Karpas-422 (cell line): Measurements from ENCODE around the gene JMJD1C. TPM values are rescaled to one million over a fixed set of nuclear protein-coding genes. Genes with fewer than 3 reads are reported as not detected.

Experiments
- DNase-seq: peaks from one replicate; pipeline ENCODE4 v3.0.0-alpha.2; 2015
- H2AFZ ChIP-seq: fragments of 200-600 bp; sonication (generic); 2 replicates; pipeline ENCODE4 v1.6.1; 2014; ENCODE audit warnings: antibody characterized with exemption, low read length, mixed read lengths
- H3K27ac ChIP-seq: fragments of 200-600 bp; sonication (generic); 2 replicates; pipeline ENCODE4 v1.5.1; 2014; ENCODE audit warnings: mild to moderate bottlenecking, low read length, moderate library complexity
- H3K27me3 ChIP-seq: fragments of 200-600 bp; sonication (generic); 2 replicates; pipeline ENCODE4 v1.6.1; 2014; ENCODE audit warnings: low read length, mixed read lengths
- H3K36me3 ChIP-seq: fragments of 200-600 bp; sonication (generic); 2 replicates; pipeline ENCODE4 v1.6.1; 2014; ENCODE audit warnings: low read length, mixed read lengths; ENCODE audit not compliant: insufficient read depth
- H3K4me1 ChIP-seq: fragments of 200-600 bp; sonication (generic); 2 replicates; pipeline ENCODE4 v1.6.1; 2014; ENCODE audit warnings: mild to moderate bottlenecking, low read length, mixed read lengths
- H3K4me2 ChIP-seq: fragments of 200-600 bp; sonication (generic); 2 replicates; pipeline ENCODE4 v1.6.1; 2014; ENCODE audit warnings: low read length, low read depth, mild to moderate bottlenecking; ENCODE audit not compliant: poor library complexity, severe bottlenecking
- H3K4me3 ChIP-seq: fragments of 200-600 bp; sonication (generic); 2 replicates; pipeline ENCODE4 v1.5.1; 2014; ENCODE audit warnings: mild to moderate bottlenecking, antibody characterized with exemption, low read length, mixed read lengths
- H3K79me2 ChIP-seq: fragments of 200-600 bp; sonication (generic); 2 replicates; pipeline ENCODE4 v1.6.1; 2014; ENCODE audit warnings: mild to moderate bottlenecking, low read length, mixed read lengths
- H3K9ac ChIP-seq: fragments of 200-600 bp; sonication (generic); 2 replicates; pipeline ENCODE4 v1.6.0; 2014; ENCODE audit warnings: low read length
- H3K9me2 ChIP-seq: fragments of 200-600 bp; sonication (generic), shearing (Covaris generic); replicated peaks from 2 replicates; pipeline ENCODE4 v1.6.0; 2014; ENCODE audit warnings: mild to moderate bottlenecking, low read length, moderate library complexity; ENCODE audit not compliant: insufficient read depth
- H3K9me3 ChIP-seq: fragments of 300-700, 200-600 bp; sonication (generic); 2 replicates; pipeline ENCODE4 v1.6.1; 2014; ENCODE audit warnings: low read length, mixed read lengths
- H4K20me1 ChIP-seq: fragments of 200-600 bp; sonication (generic); 2 replicates; pipeline ENCODE4 v1.6.1; 2014; ENCODE audit warnings: mild to moderate bottlenecking, antibody characterized with exemption, low read length, low read depth; ENCODE audit not compliant: insufficient read depth
- total RNA-seq: library from RNA; depleted of rRNA; stranded (reverse); fragments of >200 nt; shearing (Covaris generic); gene quantifications from 2 replicates; pipeline ENCODE4 v1.2.3, GENCODE V29; 2014; ENCODE audit warnings: low replicate concordance

JMJD1C gene
- total RNA-seq, 1 experiment from 2014 or later = 141 TPM

DNA sequence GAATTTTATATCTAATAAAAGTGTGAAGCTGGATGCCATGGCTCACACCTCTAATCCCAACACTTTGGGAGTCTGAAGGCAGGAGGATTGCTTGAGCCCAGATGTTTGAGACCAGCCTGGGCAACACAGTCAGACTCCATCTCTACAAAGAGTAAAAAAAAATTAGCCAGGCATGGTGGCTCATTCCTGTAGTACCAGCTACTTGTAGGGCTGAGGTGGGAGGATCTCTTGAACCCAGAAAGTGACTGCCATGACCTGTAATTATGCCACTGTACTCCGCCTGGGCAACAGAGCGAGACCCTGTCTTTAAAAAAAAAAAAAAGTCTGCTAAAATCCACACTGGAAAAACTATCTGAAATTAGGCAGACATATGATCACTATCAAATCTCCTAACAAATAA is 7.6 kb downstream of the JMJD1C start:
- Histone ChIP-seq H3K9ac (no peak overlapping the region), H3K79me2 (peaks cover 21% of the 10 kb centered on the region; the same call in 1 of the 2 replicates), H3K36me3 (no peaks in the 10 kb centered on the region), H3K27ac (no peak overlapping the region), H3K4me1 (no peaks in the 10 kb centered on the region), H3K4me3 (no peak overlapping the region), H3K9me2 (no peaks in the 10 kb centered on the region), H2AFZ (no peak overlapping the region), H3K4me2 (no peak overlapping the region), H3K27me3 (no peaks in the 10 kb centered on the region), H3K9me3 (no peaks in the 10 kb centered on the region), H4K20me1 (no peaks in the 10 kb centered on the region)
- DNase-seq = no peak

DNA sequence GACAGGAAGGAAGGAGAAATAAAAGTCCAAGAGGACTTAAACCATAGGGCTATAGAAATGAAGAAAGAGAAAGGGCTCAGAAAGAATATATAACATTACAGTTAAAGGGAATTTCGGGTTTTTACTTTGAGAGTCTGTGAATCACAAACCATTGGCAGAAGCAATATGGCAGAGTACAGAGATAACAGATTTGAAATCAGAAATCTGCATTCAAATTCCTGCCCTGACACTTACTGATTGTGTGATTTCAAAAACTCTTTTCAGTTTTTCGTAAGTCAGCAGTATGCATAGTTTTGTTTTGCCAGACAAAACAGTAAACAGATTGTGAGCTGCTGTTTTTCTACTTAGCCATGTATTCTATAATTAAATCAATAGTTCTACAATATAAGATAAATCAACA is 8.2 kb downstream of the JMJD1C start:
- H3K9me3 ChIP-seq = no peaks in the 10 kb centered on the region
- no peaks in the 10 kb centered on the region for H3K9me2 ChIP-seq
- H3K4me3 ChIP-seq = no peak overlapping the region
- H3K4me2 ChIP-seq = no peak overlapping the region
- H2AFZ ChIP-seq = no peak overlapping the region
- no peak overlapping the region for H3K9ac ChIP-seq
- no peaks in the 10 kb centered on the region for H3K4me1 ChIP-seq
- no peak for DNase-seq
- no peaks in the 10 kb centered on the region for H3K27me3 ChIP-seq
- H3K27ac ChIP-seq = no peak overlapping the region
- no peaks in the 10 kb centered on the region for H3K36me3 ChIP-seq
- H4K20me1 ChIP-seq = no peaks in the 10 kb centered on the region
- H3K79me2 ChIP-seq = peaks cover 20% of the 10 kb centered on the region; the same call in 1 of the 2 replicates

DNA sequence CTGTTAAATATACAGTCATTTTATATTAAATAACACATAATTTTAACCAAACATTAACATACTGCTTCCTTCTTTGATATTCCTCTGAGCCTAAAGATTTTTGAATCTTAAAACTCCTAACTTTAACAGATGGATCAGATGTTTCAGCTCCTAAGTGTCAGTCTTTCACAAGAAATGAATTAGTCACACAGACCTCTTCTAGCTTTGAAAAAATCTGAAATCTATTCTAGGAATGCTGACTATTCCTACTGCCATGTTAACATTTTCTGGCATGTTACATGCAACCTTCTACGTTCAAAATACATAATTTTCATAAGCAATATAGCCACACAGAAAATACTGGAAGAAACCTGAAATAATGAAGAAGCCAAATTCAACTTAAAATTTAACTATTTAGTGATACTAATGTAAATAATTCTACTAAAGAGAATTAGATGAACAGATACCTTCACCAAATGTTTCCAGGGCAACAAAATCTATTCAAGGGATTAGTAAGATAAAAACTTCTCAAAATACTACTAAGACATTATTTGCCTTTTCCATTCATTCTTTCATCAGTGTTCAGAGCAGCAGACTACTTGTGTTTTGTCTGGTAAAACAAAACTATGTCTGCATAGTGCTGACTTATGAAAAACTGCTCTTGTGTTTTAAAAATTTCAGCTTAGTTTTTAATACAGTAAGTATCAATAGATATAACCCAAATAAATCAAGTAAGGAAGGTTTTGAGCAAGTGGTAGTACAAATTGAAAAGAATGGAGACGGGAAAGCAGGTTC is 9.2 kb downstream of the JMJD1C start:
- Histone ChIP-seq H2AFZ (no peak overlapping the region), H3K4me2 (no peak overlapping the region), H3K9me3 (no peaks in the 10 kb centered on the region), H3K4me1 (no peaks in the 10 kb centered on the region), H3K79me2 (peaks cover 16% of the 10 kb centered on the region; the same call in 1 of the 2 replicates), H3K9me2 (no peaks in the 10 kb centered on the region), H3K9ac (no peak overlapping the region), H3K36me3 (no peaks in the 10 kb centered on the region), H3K27me3 (no peaks in the 10 kb centered on the region), H3K4me3 (no peak overlapping the region), H3K27ac (no peak overlapping the region), H4K20me1 (no peaks in the 10 kb centered on the region)
- DNase-seq = no peak

DNA sequence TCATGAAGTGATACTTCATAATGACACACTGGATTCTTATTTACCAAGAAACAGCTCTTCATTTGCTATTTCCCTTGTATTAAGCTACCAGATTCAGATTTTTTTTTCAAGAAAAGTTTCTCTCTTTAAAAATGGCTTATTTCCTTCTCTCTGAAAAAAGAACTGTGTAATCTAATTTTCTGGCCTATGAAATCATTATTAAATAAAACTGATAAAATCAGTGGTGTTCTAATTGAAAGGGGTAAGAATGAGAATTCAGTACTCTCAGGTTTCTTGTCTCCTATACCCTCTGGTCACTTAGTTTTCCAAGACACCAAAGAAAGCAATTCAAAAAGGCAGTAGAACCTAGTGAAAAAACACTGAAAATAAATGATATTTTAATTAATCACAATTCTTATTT is 10.3 kb downstream of the JMJD1C start:
- Histone ChIP-seq H3K9ac (no peak overlapping the region), H3K27ac (no peak overlapping the region), H3K27me3 (no peaks in the 10 kb centered on the region), H3K4me2 (no peak overlapping the region), H3K4me1 (no peaks in the 10 kb centered on the region), H3K4me3 (no peak overlapping the region), H3K9me3 (no peaks in the 10 kb centered on the region), H2AFZ (no peak overlapping the region), H3K36me3 (no peaks in the 10 kb centered on the region), H4K20me1 (no peaks in the 10 kb centered on the region), H3K9me2 (no peaks in the 10 kb centered on the region), H3K79me2 (peaks cover 11% of the 10 kb centered on the region; the same call in 1 of the 2 replicates)
- no peak for DNase-seq

DNA sequence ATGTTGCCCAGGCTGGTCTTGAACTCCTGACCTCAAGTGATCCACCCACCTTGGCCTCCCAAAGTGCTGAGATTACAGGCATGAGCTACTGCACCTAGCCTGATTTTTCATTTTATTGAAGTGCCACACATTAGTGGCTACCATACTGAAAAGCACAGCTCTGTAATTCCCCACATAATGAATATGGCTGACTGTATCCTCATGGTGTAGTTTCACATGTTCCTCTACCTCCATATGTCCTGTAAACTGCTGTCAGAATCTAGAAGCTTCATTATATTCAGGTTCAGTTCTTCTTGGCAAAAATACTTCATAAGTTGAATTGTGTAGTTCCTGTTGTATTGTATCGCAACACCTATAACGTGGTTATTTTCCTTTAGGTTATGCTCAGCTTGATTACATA is 11.1 kb downstream of the JMJD1C start:
- no peak overlapping the region for H3K9ac ChIP-seq
- no peak overlapping the region for H3K27ac ChIP-seq
- H3K27me3 ChIP-seq = no peaks in the 10 kb centered on the region
- no peaks in the 10 kb centered on the region for H3K9me2 ChIP-seq
- H3K36me3 ChIP-seq = no peaks in the 10 kb centered on the region
- H3K4me2 ChIP-seq = no peak overlapping the region
- H3K4me3 ChIP-seq = no peak overlapping the region
- no peak overlapping the region for H2AFZ ChIP-seq
- no peaks in the 10 kb centered on the region for H3K9me3 ChIP-seq
- no peaks in the 10 kb centered on the region for H4K20me1 ChIP-seq
- H3K79me2 ChIP-seq = peaks cover 7% of the 10 kb centered on the region; the same call in 1 of the 2 replicates
- no peaks in the 10 kb centered on the region for H3K4me1 ChIP-seq
- no peak for DNase-seq

DNA sequence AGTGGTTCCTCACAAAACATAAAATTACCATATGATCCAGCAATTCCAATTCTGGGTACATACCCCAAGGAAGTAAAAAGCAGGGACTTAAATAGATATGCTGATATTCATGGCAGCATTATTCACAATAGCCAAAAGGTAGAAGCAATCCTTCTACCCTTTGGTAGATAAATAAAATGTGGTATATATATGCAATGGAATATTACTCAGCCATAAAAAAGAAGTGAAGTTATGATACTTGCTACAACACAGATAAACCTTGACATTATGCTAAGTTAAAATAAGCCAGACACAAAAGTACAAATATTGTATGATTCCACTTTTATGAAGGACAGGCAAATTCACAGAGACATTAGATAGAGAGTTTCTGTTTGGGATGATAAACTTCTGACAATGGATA is 13.3 kb downstream of the JMJD1C start:
- Histone ChIP-seq H3K9me3 (no peaks in the 10 kb centered on the region), H3K79me2 (peaks cover 4% of the 10 kb centered on the region; the same call in 1 of the 2 replicates), H3K4me1 (no peaks in the 10 kb centered on the region)

DNA sequence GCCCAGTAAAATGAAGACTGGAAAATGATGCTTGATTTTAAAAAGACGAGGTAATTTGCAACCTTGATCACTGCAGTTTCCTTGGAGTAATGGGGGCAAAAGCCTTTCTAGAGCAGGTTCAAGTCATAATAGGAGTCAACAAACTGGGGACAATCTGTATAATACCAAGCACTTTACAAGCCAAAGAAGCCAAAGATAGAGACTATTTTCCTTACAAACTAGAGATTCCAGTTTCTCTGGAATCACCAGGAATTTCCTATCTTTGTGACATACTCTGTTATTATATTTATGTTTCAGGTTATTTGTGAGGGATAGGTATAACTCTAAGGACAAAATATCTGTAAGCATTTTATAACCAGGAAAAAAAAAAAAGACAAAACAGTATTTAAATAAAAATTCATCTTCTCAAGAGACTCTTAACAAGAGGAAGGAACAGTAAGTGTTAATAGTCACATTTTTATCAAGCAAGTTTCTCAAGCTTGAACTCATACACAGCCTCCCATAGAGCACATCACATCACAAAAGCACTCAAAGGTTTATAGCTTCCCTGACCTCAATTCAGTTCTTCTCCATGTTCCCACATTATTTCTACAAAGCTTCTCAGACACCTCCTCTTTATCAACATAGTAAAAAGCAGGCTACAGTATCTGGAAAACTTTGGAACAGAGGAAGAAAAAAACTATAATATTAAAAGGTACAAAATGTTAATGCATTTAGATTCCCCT is 18.9 kb downstream of the JMJD1C start:
- Histone ChIP-seq H3K4me3 (no peak overlapping the region), H3K9me3 (no peaks in the 10 kb centered on the region), H3K36me3 (no peaks in the 10 kb centered on the region), H3K79me2 (no peaks in the 10 kb centered on the region), H3K4me2 (no peak overlapping the region), H4K20me1 (peaks cover 8% of the 10 kb centered on the region; the same call in 1 of the 2 replicates), H2AFZ (no peak overlapping the region), H3K4me1 (no peaks in the 10 kb centered on the region), H3K9me2 (no peaks in the 10 kb centered on the region), H3K9ac (no peak overlapping the region), H3K27ac (no peak overlapping the region), H3K27me3 (no peaks in the 10 kb centered on the region)
- DNase-seq = no peak

More for the DNA sequence above, 13.3 kb downstream of the JMJD1C start:
- Histone ChIP-seq H3K9me2 (no peaks in the 10 kb centered on the region), H3K36me3 (no peaks in the 10 kb centered on the region), H3K4me3 (no peak overlapping the region), H3K9ac (no peak overlapping the region), H3K27me3 (no peaks in the 10 kb centered on the region), H3K4me2 (no peak overlapping the region), H2AFZ (no peak overlapping the region), H3K27ac (no peak overlapping the region), H4K20me1 (0 out of 2 replicates have a peak, but pooled peaks cover 2% of the 10 kb centered on the region)
- no peak for DNase-seq

DNA sequence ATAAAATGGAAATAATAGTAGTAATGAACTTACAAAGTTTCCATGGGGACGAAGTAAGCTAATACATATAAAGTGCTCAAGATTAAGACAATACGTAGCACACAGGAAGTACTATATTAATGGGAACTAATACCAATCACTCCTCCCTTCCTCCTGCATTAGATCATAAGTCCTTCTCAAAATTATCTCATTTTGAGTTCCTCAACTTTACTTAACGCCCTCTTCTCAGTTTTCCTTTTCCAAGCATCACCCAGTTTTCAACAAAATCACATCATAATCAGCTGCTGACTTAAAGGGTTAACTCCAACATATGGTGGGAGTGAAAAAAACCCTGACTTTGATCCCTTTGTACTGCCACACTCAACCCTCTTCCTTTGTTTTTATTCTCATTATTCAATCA is 24.4 kb downstream of the JMJD1C start:
- H3K9me2 ChIP-seq = no peaks in the 10 kb centered on the region
- H3K9ac ChIP-seq = no peak overlapping the region
- no peak overlapping the region for H3K4me3 ChIP-seq
- peaks cover 24% of the 10 kb centered on the region; the same call in 1 of the 2 replicates for H4K20me1 ChIP-seq
- H3K9me3 ChIP-seq = no peaks in the 10 kb centered on the region
- H3K36me3 ChIP-seq = no peaks in the 10 kb centered on the region
- H2AFZ ChIP-seq = no peak overlapping the region
- H3K4me1 ChIP-seq = no peaks in the 10 kb centered on the region
- no peak for DNase-seq
- no peaks in the 10 kb centered on the region for H3K79me2 ChIP-seq
- H3K4me2 ChIP-seq = no peak overlapping the region
- H3K27me3 ChIP-seq = no peaks in the 10 kb centered on the region
- H3K27ac ChIP-seq = no peak overlapping the region
